HepG2 (cell line): ENCODE measurements around the gene HMGB3. TPM values are rescaled to one million over a fixed set of nuclear protein-coding genes. Genes with fewer than 3 reads are reported as not detected.

ENCODE experiments used
- ATAC-seq: fragments of 200-7000 bp; cut with Tn5 transposase; 3 replicates; pipeline ENCODE4 v1.9.1; 2020; ENCODE audit warnings: mild to moderate bottlenecking, moderate library complexity
- BruUV-seq: library from RNA; stranded (reverse); fragments of 400-500 nt; replicated peaks from 2 replicates; lab custom pipeline; 2021; lab: Mats Ljungman, UMichigan
- CTCF ChIA-PET: fragments of 300-600 bp; formaldehyde crosslinking; extraction: SDS; loops from one replicate; lab custom pipeline; 2021; ENCODE audit warnings: low total read pairs, inconsistent platforms, low intra/inter-chr PET ratio; lab: Yijun Ruan, JAX
- POLR2A ChIA-PET: fragments of 350-600 bp; sonication (Branson Sonifier 250); formaldehyde crosslinking; loops from one replicate; lab custom pipeline; 2020; ENCODE audit warnings: antibody characterized with exemption, inconsistent platforms; lab: Yijun Ruan, JAX
- DNase-seq: peaks from one replicate; pipeline ENCODE4 v3.0.0-alpha.2; 2015; ENCODE audit warnings: low spot score
- FAIRE-seq: peaks from 3 replicates; lab custom pipeline; 2011; peaks lifted over from hg19 to GRCh38; lab: Jason Lieb, UNC
- H2AFZ ChIP-seq: one replicate; pipeline ENCODE4 v1.6.1; 2011; ENCODE audit warnings: low read length, inconsistent platforms
- H3K27ac ChIP-seq: fragments of 300-600 bp; 3 replicates; pipeline ENCODE4 v1.8.0; 2011; ENCODE audit warnings: mixed run types, mild to moderate bottlenecking, mixed read lengths, low read length, inconsistent platforms; ENCODE audit not compliant: insufficient read depth; ENCODE audit errors: extremely low read length
- H3K27me3 ChIP-seq, 2 experiments: fragments of 200-600 bp in 1 of 2; 2 replicates in 1 of 2; 3 replicates in 1 of 2; pipeline versions ENCODE4 v1.6.0 to v1.8.0; 2011; ENCODE audit warnings: low read length in 2 of 2, mild to moderate bottlenecking in 2 of 2, moderate library complexity in 2 of 2, inconsistent platforms in 1 of 2; ENCODE audit not compliant: insufficient read depth in 2 of 2, control insufficient read depth in 1 of 2
- H3K36me3 ChIP-seq, 2 experiments: fragments of 200-600 bp in 1 of 2; replicated peaks in 1 of 2; 2 replicates in 1 of 2; 3 replicates in 1 of 2; pipeline versions ENCODE4 v1.5.1 to v1.8.0; 2011; ENCODE audit warnings: low read length in 2 of 2, inconsistent platforms in 1 of 2; ENCODE audit not compliant: insufficient read depth in 2 of 2, control insufficient read depth in 1 of 2
- H3K4me1 ChIP-seq: 2 replicates; pipeline ENCODE4 v1.5.1; 2012; ENCODE audit warnings: low read length, inconsistent platforms; ENCODE audit not compliant: insufficient read depth
- H3K4me2 ChIP-seq: 2 replicates; pipeline ENCODE4 v1.6.0; 2011; ENCODE audit warnings: low read depth, low read length, inconsistent platforms
- H3K4me3 ChIP-seq, 3 experiments: fragments of 200-600 bp in 1 of 3; sonication (generic), shearing (Covaris generic) in 1 of 3; replicated peaks in 1 of 3; 2 replicates each; pipeline ENCODE4 v1.5.1; 2011 to 2016; ENCODE audit warnings: low read length in 3 of 3, inconsistent platforms in 2 of 3, low read depth in 2 of 3, mild to moderate bottlenecking in 2 of 3, control low read depth in 1 of 3, mixed read lengths in 1 of 3; ENCODE audit not compliant: insufficient read depth in 1 of 3
- H3K79me2 ChIP-seq: one replicate; pipeline ENCODE4 v1.6.1; 2011; ENCODE audit warnings: low read length, inconsistent platforms; ENCODE audit not compliant: insufficient read depth
- H3K9ac ChIP-seq: 2 replicates; pipeline ENCODE4 v1.6.0; 2011; ENCODE audit warnings: mild to moderate bottlenecking, low read depth, low read length, inconsistent platforms; ENCODE audit not compliant: insufficient read depth
- H3K9me3 ChIP-seq: 2 replicates; pipeline ENCODE4 v1.5.1; 2012; ENCODE audit warnings: mild to moderate bottlenecking, low read length
- H4K20me1 ChIP-seq: 2 replicates; pipeline ENCODE4 v1.6.0; 2011; ENCODE audit warnings: inconsistent platforms, mild to moderate bottlenecking, low read length, moderate library complexity; ENCODE audit not compliant: insufficient read depth
- FOXK2 ChIP-seq: fragments of 450-650 bp; IDR thresholded peaks from 2 replicates; pipeline ENCODE4 v1.6.1; 2016
- GATA4 ChIP-seq: sonication (generic); IDR thresholded peaks from 2 replicates; pipeline ENCODE4 v1.6.1; 2016; ENCODE audit warnings: antibody characterized with exemption, low read depth, borderline replicate concordance
- REPIN1 ChIP-seq: sonication (generic); formaldehyde crosslinking; IDR thresholded peaks from 2 replicates; pipeline ENCODE4 v1.8.0; 2022; ENCODE audit warnings: missing genetic modification reagents, low read depth, mild to moderate bottlenecking, borderline replicate concordance
- ZBTB4 ChIP-seq: sonication (generic); formaldehyde crosslinking; IDR thresholded peaks from 2 replicates; pipeline ENCODE4 v1.4.0; 2020; ENCODE audit warnings: missing genetic modification reagents, mild to moderate bottlenecking, borderline replicate concordance
- ZFYVE20 ChIP-seq: sonication (generic); formaldehyde crosslinking; IDR thresholded peaks from 2 replicates; pipeline ENCODE4 v1.8.0; 2023; ENCODE audit warnings: low read depth, mild to moderate bottlenecking, moderate library complexity, missing genetic modification reagents, borderline replicate concordance
- ZNF136 ChIP-seq: sonication (generic); formaldehyde crosslinking; IDR thresholded peaks from 2 replicates; pipeline ENCODE4 v1.8.1; 2022; ENCODE audit warnings: low read depth, mild to moderate bottlenecking, moderate library complexity, missing genetic modification reagents
- ZNF564 ChIP-seq: sonication (generic); formaldehyde crosslinking; IDR thresholded peaks from 2 replicates; pipeline ENCODE4 v1.8.1; 2023; ENCODE audit warnings: mild to moderate bottlenecking, missing genetic modification reagents
- ZUFSP ChIP-seq: sonication (generic); formaldehyde crosslinking; IDR thresholded peaks from 2 replicates; pipeline ENCODE4 v1.9.0; 2021; ENCODE audit warnings: missing genetic modification reagents, mild to moderate bottlenecking, borderline replicate concordance
- WGBS: methylation state at CpG from one replicate; pipeline ENCODE4 v1.1.6; 2017; ENCODE audit warnings: low lambda C conversion rate; 5-methylcytosine and 5-hydroxymethylcytosine counted together
- in situ Hi-C: cut with HindIII; loops from 2 replicates; pipeline ENCODE4 v1.10.0; 2017; ENCODE audit warnings: low pct_unique_long_range_greater_than_20kb; ENCODE audit not compliant: extremely low pct_ligation_motif_present
- intact Hi-C: fragments of 100-400 bp; cut with micrococcal nuclease; formaldehyde crosslinking; loops from one replicate; pipeline ENCODE4 v1.10.0; 2022; ENCODE audit not compliant: unreplicated experiment
- polyA plus RNA-seq, 8 experiments: library from polyadenylated mRNA; depleted of rRNA in 3 of 8; stranded (reverse) in 7 of 8; unstranded in 1 of 8; fragments of >200 nt; fragmentation: Illumina TruSeq in 4 of 8; extraction: Trizol in 4 of 8; gene quantifications; 2 replicates each; pipeline versions ENCODE4 v1.2.1 to v1.2.3, GENCODE V29; 2011 to 2016; ENCODE audit warnings: low read depth in 4 of 8, missing spikeins in 1 of 8, mixed read lengths in 1 of 8; ENCODE audit not compliant: insufficient read depth in 1 of 8
- total RNA-seq, 5 experiments: library from RNA; depleted of rRNA; stranded (reverse); fragments of >200 nt; fragmentation: Illumina TruSeq; extraction: Trizol; gene quantifications; 2 replicates each; pipeline ENCODE4 v1.2.3, GENCODE V29; 2016; ENCODE audit warnings: low read depth in 1 of 5
- TF ChIP-seq, protein P1 (sequence below): IDR thresholded peaks from 2 replicates; pipeline ENCODE4 v1.6.1; 2016; ENCODE audit warnings: control low read depth
- TF ChIP-seq, protein P2 (sequence below): sonication (generic); formaldehyde crosslinking; IDR thresholded peaks from 2 replicates; pipeline ENCODE4 v1.4.0; 2020; ENCODE audit warnings: low read depth, mild to moderate bottlenecking, missing genetic modification reagents
- TF ChIP-seq, protein P3 (sequence below): sonication (generic); formaldehyde crosslinking; IDR thresholded peaks from 2 replicates; pipeline ENCODE4 v1.4.0; 2020; ENCODE audit warnings: missing genetic modification reagents

Gene HMGB3
- total and polyA plus RNA-seq, 2 of the 13 experiments (the other 11 are each of a cell fraction or from before 2014, with no cell fraction given): 8.5 to 87.1 TPM

- H3K79me2 ChIP-seq: no peaks in the 10 kb centered on the region
- no peak overlapping the region for H3K27ac ChIP-seq
- H3K27me3 ChIP-seq: no peaks in the 10 kb centered on the region; a peak in 2 of 5 replicates
- WGBS: 0% methylated on average over 4 of the region's 7 CpGs
- no peak overlapping the region for H3K4me2 ChIP-seq
- ATAC-seq (no peak), DNase-seq (no peak), FAIRE-seq (no peak)
- no peak overlapping the region for H2AFZ ChIP-seq
- POLR2A ChIA-PET: no interaction called here
- CTCF ChIA-PET: no interaction called here
- in situ Hi-C loops (no loop called here), intact Hi-C loops (no loop called here)
- H3K4me3 ChIP-seq: no peak overlapping the region
- H3K9me3 ChIP-seq: no peaks in the 10 kb centered on the region
- no TSS peak for BruUV-seq
- H3K4me1 ChIP-seq: no peaks in the 10 kb centered on the region
- H3K9ac ChIP-seq: no peak overlapping the region
- H3K36me3 ChIP-seq: no peaks in the 10 kb centered on the region
- no peaks in the 10 kb centered on the region for H4K20me1 ChIP-seq
- no peak for TF ChIP-seq ZFYVE20 (CRISPR knock-in tag)
- TF ChIP-seq, protein P1, sequence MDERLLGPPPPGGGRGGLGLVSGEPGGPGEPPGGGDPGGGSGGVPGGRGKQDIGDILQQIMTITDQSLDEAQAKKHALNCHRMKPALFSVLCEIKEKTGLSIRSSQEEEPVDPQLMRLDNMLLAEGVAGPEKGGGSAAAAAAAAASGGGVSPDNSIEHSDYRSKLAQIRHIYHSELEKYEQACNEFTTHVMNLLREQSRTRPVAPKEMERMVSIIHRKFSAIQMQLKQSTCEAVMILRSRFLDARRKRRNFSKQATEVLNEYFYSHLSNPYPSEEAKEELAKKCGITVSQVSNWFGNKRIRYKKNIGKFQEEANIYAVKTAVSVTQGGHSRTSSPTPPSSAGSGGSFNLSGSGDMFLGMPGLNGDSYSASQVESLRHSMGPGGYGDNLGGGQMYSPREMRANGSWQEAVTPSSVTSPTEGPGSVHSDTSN (CRISPR knock-in tag): no peak
- TF ChIP-seq, protein P2, sequence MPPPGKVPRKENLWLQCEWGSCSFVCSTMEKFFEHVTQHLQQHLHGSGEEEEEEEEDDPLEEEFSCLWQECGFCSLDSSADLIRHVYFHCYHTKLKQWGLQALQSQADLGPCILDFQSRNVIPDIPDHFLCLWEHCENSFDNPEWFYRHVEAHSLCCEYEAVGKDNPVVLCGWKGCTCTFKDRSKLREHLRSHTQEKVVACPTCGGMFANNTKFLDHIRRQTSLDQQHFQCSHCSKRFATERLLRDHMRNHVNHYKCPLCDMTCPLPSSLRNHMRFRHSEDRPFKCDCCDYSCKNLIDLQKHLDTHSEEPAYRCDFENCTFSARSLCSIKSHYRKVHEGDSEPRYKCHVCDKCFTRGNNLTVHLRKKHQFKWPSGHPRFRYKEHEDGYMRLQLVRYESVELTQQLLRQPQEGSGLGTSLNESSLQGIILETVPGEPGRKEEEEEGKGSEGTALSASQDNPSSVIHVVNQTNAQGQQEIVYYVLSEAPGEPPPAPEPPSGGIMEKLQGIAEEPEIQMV (CRISPR knock-in tag): no peak
- TF ChIP-seq FOXK2: no peak
- no peak for TF ChIP-seq ZBTB4 (CRISPR knock-in tag)
- TF ChIP-seq, protein P3, sequence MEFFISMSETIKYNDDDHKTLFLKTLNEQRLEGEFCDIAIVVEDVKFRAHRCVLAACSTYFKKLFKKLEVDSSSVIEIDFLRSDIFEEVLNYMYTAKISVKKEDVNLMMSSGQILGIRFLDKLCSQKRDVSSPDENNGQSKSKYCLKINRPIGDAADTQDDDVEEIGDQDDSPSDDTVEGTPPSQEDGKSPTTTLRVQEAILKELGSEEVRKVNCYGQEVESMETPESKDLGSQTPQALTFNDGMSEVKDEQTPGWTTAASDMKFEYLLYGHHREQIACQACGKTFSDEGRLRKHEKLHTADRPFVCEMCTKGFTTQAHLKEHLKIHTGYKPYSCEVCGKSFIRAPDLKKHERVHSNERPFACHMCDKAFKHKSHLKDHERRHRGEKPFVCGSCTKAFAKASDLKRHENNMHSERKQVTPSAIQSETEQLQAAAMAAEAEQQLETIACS (CRISPR knock-in tag): no peak
- TF ChIP-seq REPIN1 (CRISPR knock-in tag): no peak
- TF ChIP-seq ZUFSP (CRISPR knock-in tag): no peak
- no peak for TF ChIP-seq GATA4
- no peak for TF ChIP-seq ZNF564 (CRISPR knock-in tag)
- no peak for TF ChIP-seq ZNF136 (CRISPR knock-in tag)
Measured at GRCh38 chrX:150935467-150935866, 47.7 kb upstream of the HMGB3 start.
